Testis (tissue), 2 donors: Measurements from ENCODE around the gene BTK.

Source experiments
- POLR2A ChIP-seq: fragments of 450-650 bp; IDR thresholded peaks from one replicate; pipeline ENCODE4 v1.6.1; 2017; ENCODE audit warnings: antibody characterized with exemption, mild to moderate bottlenecking, moderate library complexity
- TF ChIP-seq, protein P1 (sequence below), 3 experiments: fragments of 450-650 bp in 2 of 3; fragments of 200-600 bp in 1 of 3; sonication (generic) in 1 of 3; IDR thresholded peaks; one replicate each; pipeline ENCODE4 v1.5.1; 2016 to 2019; ENCODE audit warnings: antibody characterized with exemption in 3 of 3, mild to moderate bottlenecking in 2 of 3, moderate library complexity in 1 of 3

DNA sequence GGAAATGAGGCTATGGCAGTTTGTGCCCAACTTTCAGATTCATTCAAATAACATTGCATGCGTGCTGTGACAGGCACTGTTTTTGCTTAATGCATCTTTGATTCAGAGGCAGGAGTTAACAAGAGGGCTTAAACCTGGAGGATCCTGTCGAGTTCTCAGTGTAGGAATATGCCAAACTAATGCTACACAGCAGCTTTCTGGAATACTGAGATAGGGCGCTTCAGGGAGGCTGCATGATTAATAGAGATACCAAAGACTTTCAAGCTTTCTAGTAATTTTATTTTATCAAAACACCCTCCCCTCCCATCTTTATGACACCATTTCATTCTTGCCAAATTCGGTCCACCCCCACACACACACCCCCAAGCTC, 36.8 kb downstream of the BTK start:
- TF ChIP-seq, protein P1, sequence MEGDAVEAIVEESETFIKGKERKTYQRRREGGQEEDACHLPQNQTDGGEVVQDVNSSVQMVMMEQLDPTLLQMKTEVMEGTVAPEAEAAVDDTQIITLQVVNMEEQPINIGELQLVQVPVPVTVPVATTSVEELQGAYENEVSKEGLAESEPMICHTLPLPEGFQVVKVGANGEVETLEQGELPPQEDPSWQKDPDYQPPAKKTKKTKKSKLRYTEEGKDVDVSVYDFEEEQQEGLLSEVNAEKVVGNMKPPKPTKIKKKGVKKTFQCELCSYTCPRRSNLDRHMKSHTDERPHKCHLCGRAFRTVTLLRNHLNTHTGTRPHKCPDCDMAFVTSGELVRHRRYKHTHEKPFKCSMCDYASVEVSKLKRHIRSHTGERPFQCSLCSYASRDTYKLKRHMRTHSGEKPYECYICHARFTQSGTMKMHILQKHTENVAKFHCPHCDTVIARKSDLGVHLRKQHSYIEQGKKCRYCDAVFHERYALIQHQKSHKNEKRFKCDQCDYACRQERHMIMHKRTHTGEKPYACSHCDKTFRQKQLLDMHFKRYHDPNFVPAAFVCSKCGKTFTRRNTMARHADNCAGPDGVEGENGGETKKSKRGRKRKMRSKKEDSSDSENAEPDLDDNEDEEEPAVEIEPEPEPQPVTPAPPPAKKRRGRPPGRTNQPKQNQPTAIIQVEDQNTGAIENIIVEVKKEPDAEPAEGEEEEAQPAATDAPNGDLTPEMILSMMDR (IDR thresholded peaks at IDR 0.05), result no peak
- TF ChIP-seq POLR2A, result no peak
